HG02798 (cell line): ENCODE results near the gene PRKN.
"Not testable (repeated sequence)": the region's sequence is repeated elsewhere in the genome, so short reads cannot be mapped to it uniquely, and the experiment has no call there.

Source experiments
- ATAC-seq: cut with Tn5 transposase; IDR thresholded peaks from one replicate; pipeline ENCODE4 v1.9.1; 2021; ENCODE audit warnings: mild to moderate bottlenecking; ENCODE audit not compliant: unreplicated experiment, poor library complexity

PRKN gene

DNA sequence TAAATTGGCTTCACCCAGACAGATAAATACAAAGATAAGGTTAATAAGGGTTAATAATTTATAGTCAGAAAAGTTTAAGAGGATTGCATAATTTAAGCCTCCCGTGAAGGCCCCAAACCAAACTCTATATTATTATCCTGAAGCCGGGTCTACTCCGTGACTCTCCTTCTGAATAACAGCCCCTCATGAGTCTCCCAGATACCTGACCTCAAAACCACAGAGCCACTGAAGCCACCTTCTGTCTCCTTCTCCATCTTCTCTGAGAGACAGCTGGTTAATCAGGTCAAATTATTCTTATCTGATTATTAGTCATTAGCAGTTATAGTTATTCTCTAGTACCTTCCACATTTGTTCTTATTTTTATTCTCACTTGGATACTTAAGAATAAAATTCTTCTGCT is 884.5 kb downstream of the PRKN start:
- ATAC-seq: no peak

DNA sequence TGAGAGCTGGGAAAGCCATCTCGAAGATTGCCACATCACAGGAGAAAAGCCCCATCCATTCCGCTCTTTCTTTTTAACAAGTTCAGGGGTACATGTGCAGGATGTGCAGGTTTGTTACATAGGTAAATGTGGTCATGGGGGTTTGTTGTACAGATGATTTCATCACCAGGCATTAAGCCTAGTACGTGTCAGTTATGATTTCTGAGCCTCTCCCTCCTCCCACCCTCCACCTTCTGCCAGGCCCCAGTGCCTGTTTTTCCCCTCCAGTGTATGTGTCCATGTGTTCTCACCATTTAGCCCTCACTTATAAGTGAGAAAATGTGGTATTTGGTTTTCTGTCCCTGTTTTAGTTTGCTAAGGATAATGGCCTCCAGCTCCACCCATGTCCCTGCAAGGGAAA is 887.2 kb downstream of the PRKN start:
- ATAC-seq: no peak

GRCh38 chr6:161838306-161839035 is 889.1 kb downstream of the PRKN start:
- no peak for ATAC-seq

DNA sequence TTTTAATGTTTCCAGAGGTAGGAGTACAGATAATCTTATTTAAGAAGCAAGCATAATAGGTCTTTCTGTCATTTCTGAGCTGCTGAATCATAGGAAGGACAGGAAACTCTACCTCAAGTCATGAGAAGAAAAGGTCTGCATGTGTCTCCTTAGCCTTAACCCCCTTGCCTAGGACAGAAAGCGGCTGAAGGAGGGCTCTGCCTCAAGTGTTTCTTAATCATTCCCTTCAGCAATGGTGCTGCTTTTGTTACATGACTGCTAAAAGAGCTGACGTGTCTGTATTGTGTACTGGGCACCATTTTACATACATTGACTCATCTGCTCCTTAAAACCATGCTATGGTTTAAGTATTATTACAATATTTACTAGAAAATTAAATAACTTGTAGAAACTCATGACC is 889.7 kb downstream of the PRKN start:
- no peak for ATAC-seq

DNA sequence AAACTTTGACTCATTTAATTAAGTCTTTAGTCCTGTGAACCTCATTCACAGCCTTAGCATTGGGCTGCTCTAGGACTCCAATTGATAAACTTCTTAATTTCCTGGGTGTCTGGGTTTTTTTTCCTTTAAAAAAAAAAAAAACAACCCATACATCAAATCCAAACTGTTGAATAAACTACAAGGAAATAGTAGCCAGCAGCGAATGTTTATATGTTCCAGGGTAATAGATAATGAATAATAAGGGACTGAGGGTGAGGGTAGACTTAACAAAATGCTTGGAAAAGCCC is 890.2 kb downstream of the PRKN start:
- no peak for ATAC-seq

DNA sequence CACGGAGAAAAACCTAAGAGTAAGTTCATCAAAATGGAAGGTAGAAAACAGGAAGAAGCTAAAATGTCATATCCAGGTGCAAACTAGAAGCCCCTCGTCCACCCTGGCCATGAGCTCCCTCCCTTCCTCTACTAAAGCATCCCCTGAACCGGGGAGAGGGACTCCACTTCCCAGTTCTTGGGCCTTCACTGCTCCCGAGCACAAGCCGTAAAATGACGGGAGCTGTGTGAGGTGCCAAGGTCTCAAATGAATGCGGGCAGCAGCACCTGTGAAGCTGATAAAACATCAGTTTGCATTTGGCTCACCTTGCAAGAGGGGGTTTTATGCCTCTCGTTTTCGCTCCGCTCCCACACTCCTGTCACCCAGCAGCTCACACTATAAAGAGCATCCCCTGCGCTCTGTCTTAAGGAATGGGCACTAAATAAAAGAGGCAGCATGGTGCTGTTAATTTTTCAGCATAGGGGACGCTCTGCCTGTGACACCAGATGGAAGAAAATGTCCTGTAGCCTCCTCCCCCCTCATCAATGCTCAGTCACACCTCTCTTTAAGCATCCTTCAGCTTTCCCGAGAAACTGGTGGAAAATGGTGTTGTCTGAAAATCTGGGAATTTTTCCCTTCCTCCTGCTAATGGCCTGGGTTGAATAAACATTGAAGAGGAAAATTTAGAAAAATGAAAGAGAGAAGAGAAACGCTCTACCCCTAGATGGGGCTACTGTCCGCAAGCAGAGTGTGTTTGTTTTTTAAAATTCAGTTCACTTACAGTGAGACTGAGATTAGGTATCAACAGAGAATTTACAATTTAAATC is 890.7 kb downstream of the PRKN start:
- no peak for ATAC-seq

DNA sequence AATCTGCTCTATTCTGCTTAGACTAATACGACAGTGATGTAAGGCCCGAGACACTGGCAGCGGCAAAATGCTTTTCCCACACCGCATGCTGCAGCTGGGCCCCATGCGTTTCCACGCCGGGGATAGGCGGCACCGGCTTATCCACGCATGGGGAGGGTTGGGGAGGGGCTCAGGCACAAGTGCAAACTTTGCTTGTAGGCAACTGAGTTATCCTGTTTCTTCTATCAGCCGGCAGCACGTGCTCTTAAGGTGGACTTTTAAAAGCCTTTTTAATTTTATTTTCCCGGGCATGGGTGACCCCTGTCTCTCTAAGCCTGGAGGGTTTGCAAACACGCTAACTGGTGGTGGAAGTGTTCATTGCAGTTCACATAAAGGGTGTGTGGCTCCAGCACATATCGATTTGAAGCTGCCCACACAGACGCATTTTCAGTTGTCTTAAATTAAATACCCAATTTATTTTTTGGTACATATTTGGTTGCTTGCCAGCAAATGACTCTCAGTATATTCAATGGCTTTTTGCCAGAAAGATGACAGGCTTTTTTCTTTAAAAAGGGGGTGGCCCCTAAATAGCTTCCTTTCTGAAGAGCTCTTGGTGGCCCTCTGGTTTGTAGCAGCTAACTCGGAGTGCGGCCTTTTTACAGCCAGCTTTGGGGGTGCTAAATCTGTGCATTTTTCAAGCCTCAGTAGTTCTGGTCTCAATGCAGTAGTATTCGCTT is 891.9 kb downstream of the PRKN start:
- no peak for ATAC-seq

DNA sequence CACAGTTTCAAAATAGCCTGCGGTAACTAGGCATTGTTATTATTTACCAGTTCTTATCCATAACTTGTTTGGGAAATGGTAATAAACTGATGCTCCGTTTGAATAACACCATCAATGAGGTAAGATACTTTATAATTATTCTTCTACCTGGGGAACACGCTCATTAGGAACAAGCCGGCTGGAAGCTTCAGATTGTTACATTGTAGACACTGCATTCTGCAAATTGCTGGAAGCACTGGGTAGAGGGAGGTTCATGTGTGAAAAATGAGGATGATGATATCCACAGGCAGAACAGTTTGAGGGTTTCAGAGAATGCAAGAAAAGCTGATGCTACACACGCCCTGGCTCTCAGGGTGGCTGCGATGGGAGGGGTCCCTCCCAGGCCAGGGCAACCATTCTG is 893.1 kb downstream of the PRKN start:
- ATAC-seq: no peak

GRCh38 chr6:161833099-161833860 is 894.3 kb downstream of the PRKN start:
- no peak for ATAC-seq

DNA sequence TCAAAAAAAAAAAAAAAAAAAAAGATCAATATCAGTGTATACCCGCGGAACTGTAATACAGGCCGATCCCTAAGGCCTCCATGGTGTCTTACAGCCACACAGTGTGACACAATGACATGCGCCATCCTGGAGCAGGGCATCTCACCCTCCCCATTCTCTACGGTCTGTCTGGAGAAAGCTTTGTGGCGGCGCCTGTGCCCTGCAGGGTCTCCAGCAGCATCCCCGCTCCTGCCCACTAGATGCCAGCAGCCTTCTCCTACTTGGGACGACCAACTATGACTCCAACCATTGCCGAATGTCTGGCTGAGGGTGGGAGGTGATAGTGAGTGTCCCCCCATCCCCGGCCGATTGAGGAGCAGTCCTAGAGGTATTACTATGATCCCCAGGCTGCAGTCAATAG is 894.9 kb downstream of the PRKN start:
- ATAC-seq: no peak

GRCh38 chr6:161830866-161831616 is 896.5 kb downstream of the PRKN start:
- no peak for ATAC-seq

GRCh38 chr6:161829291-161829729 is 898.3 kb downstream of the PRKN start:
- no peak for ATAC-seq

DNA sequence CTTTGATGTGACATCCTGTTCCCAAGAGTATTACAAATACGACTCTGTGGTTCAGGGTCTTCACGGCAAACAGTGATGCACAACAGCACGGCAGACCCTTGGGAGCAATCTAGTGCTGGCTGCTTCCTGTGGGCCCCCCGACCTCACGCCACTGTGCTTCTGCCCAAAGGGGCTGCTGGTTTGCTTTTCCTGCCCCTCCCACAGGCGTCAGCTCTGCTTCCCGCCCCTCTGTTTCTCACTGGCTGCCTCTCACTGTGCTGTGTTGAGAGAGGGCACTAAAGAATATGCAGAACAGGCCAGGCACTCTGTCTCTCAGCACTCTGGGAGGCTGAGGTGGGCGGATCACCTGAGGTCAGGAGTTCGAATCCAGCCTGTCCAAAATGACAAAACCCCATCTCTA is 899.2 kb downstream of the PRKN start:
- no peak for ATAC-seq

GRCh38 chr6:161826512-161826911 is 901.1 kb downstream of the PRKN start:
- ATAC-seq: no peak

GRCh38 chr6:161822204-161822603 is 905.4 kb downstream of the PRKN start:
- ATAC-seq: not testable (repeated sequence)

DNA sequence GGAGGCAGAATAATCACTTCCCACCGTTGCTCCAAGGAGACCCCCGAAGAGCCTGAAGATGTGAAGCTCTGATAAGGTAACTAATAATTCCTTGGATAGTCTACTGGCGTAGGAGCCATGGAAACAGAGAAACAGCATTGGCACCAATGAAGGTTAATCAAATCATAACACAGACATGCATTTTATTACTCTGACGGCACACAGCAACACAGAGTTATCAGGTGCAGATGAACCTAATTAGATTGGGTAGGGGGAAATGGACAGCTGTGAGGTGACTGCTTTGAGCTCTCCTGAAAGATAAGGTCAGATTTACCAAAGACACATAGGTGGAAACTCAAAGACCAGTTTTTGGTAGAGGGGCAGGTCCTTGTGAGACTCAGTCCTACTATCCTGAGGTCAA is 909.7 kb downstream of the PRKN start:
- no peak for ATAC-seq

- no peak for ATAC-seq
Measured at GRCh38 chr6:161815965-161816364, 911.6 kb downstream of the PRKN start.

DNA sequence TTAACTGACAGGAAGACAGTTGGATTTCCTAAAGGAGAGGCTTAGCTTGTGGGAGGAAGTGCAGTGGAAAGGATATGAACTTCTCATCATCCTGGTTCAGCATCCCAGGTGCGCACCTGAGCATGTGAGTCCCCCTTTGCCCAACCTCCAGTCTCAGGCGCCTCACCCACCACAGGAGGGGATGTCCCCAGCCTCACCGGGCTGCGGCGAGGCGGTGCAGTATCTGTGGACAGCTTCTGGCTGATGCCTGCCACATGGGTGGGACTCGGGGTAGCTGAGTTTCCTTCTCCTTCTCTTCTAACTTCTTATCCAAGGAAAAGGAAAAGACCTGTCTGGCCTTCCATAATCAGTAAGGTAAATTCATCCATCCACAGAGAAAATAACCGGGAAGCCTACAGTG is 914.4 kb downstream of the PRKN start:
- ATAC-seq: no peak

- ATAC-seq: no peak
Measured at GRCh38 chr6:161809971-161810370, 917.6 kb downstream of the PRKN start.

DNA sequence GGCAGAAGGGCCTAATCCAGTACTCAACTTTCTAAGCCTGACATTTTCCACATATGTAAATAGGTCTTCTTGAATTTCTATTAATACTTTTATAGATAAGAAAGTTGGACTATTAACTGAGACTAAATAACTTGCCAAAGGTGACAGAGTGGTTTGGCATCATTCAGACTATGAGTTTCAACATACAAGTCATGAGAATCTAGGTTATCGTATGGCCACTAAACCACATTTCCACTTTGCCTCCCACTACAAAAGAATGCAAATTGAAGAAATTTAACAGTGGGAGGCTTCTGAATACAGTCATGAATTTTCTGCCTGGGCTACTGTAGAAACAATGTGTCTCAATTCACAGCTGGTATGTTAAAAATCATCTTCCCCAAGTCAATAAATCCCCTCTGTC is 922.7 kb downstream of the PRKN start:
- no peak for ATAC-seq
